CD4-positive, alpha-beta T cell treated with Interleukin-1 beta for 1 hour (primary cell): ENCODE results near the gene CABLES2.

Experiments
- DNase-seq, 2 donors: peaks; one replicate each; pipeline ENCODE4 v3.0.0-alpha.2; 2020 to 2022

Gene CABLES2

GRCh38 chr20:62357681-62358080 is 49.4 kb downstream of the CABLES2 start:
- no peak for DNase-seq

- no peak for DNase-seq
Observed at GRCh38 chr20:62357187-62357667, 49.9 kb downstream of the CABLES2 start.

GRCh38 chr20:62356589-62357186 is 50.4 kb downstream of the CABLES2 start:
- no peak for DNase-seq

- DNase-seq: no peak
Observed at GRCh38 chr20:62355878-62356588, 51.1 kb downstream of the CABLES2 start.

GRCh38 chr20:62355516-62355877 is 51.6 kb downstream of the CABLES2 start:
- DNase-seq: no peak

GRCh38 chr20:62354811-62355341 is 52.2 kb downstream of the CABLES2 start:
- no peak for DNase-seq

- no peak for DNase-seq
Observed at GRCh38 chr20:62354031-62354808, 52.9 kb downstream of the CABLES2 start.

- DNase-seq: no peak
Observed at GRCh38 chr20:62353289-62354030, 53.6 kb downstream of the CABLES2 start.

GRCh38 chr20:62352402-62353288 is 54.4 kb downstream of the CABLES2 start:
- no peak for DNase-seq

- DNase-seq: no peak
Observed at GRCh38 chr20:62351469-62352401, 55.4 kb downstream of the CABLES2 start.

- DNase-seq: no peak
Observed at GRCh38 chr20:62350629-62351422, 56.3 kb downstream of the CABLES2 start.

GRCh38 chr20:62350098-62350628 is 56.9 kb downstream of the CABLES2 start:
- DNase-seq: no peak

- no peak for DNase-seq
Observed at GRCh38 chr20:62349556-62350097, 57.5 kb downstream of the CABLES2 start.

GRCh38 chr20:62348604-62349003 is 58.5 kb downstream of the CABLES2 start:
- DNase-seq: no peak

- no peak for DNase-seq
Observed at GRCh38 chr20:62347445-62347844, 59.6 kb downstream of the CABLES2 start.

- no peak for DNase-seq
Observed at GRCh38 chr20:62347151-62347404, 60.0 kb downstream of the CABLES2 start.

GRCh38 chr20:62346398-62347150 is 60.5 kb downstream of the CABLES2 start:
- no peak for DNase-seq

GRCh38 chr20:62345681-62346370 is 61.3 kb downstream of the CABLES2 start:
- no peak for DNase-seq
